K562 (cell line): Measurements from ENCODE around the gene DZIP3. TPM values are rescaled to one million over a fixed set of nuclear protein-coding genes. Genes with fewer than 3 reads are reported as not detected.

Experiments used
- ATAC-seq: fragments of 200-7000 bp; cut with Tn5 transposase; 3 replicates; pipeline ENCODE4 v1.9.1; 2020; ENCODE audit warnings: moderate library complexity
- BruUV-seq: library from RNA; stranded (reverse); fragments of 400-500 nt; replicated peaks from 2 replicates; lab custom pipeline; 2021; lab: Mats Ljungman, UMichigan
- CTCF ChIA-PET: fragments of 300-600 bp; formaldehyde crosslinking; extraction: SDS; loops from one replicate; lab custom pipeline; 2021; ENCODE audit warnings: low intra/inter-chr PET ratio; lab: Yijun Ruan, JAX
- POLR2A ChIA-PET: fragments of 300-600, 350-650 bp; sonication (Branson Sonifier 250); formaldehyde crosslinking; extraction: SDS; loops from one replicate; lab custom pipeline; 2021; ENCODE audit warnings: antibody characterized with exemption, inconsistent platforms; lab: Yijun Ruan, JAX
- DNase-seq, 4 experiments: peaks; one replicate each; pipeline versions ENCODE4 v3.0.0 to v3.0.0-alpha.2; 2011 to 2018; ENCODE audit warnings: low spot score in 3 of 4, mixed read lengths in 3 of 4; ENCODE audit errors: extremely low read depth in 1 of 4
- FAIRE-seq: peaks from 2 replicates; lab custom pipeline; 2011; peaks lifted over from hg19 to GRCh38; lab: Jason Lieb, UNC
- H2AFZ ChIP-seq: 2 replicates; pipeline ENCODE4 v1.6.0; 2011; ENCODE audit warnings: low read depth, low read length, control low read depth, inconsistent platforms
- H3K27ac ChIP-seq: fragments of 200-600 bp; 3 replicates; pipeline ENCODE4 v1.8.0; 2011; ENCODE audit warnings: low read depth, mild to moderate bottlenecking, control low read depth, inconsistent platforms, low read length, moderate library complexity, mixed read lengths; ENCODE audit errors: extremely low read depth
- H3K27me3 ChIP-seq, 2 experiments: fragments of 300-600 bp in 1 of 2; 2 replicates in 1 of 2; 3 replicates in 1 of 2; pipeline versions ENCODE4 v1.6.0 to v1.8.0; 2011; ENCODE audit warnings: inconsistent platforms in 2 of 2, low read length in 2 of 2, mild to moderate bottlenecking in 1 of 2, mixed read lengths in 1 of 2, moderate library complexity in 1 of 2; ENCODE audit not compliant: control insufficient read depth in 2 of 2, insufficient read depth in 2 of 2
- H3K36me3 ChIP-seq: fragments of 300-600 bp; 3 replicates; pipeline ENCODE4 v1.8.0; 2011; ENCODE audit warnings: mild to moderate bottlenecking, low read length, inconsistent platforms; ENCODE audit not compliant: control insufficient read depth, insufficient read depth
- H3K4me1 ChIP-seq, 2 experiments: fragments of 200-600 bp in 1 of 2; replicated peaks in 1 of 2; 2 replicates in 1 of 2; 3 replicates in 1 of 2; pipeline versions ENCODE4 v1.5.1 to v1.8.0; 2011; ENCODE audit warnings: inconsistent platforms in 2 of 2, low read length in 2 of 2, mild to moderate bottlenecking in 1 of 2, mixed read lengths in 1 of 2, moderate library complexity in 1 of 2; ENCODE audit not compliant: control insufficient read depth in 2 of 2, insufficient read depth in 2 of 2
- H3K4me2 ChIP-seq: 2 replicates; pipeline ENCODE4 v1.6.1; 2011; ENCODE audit warnings: low read length, control low read depth, inconsistent platforms, mixed read lengths; ENCODE audit not compliant: insufficient read depth
- H3K4me3 ChIP-seq: fragments of 200-600 bp; sonication (generic), shearing (Covaris generic); 2 replicates; pipeline ENCODE4 v1.5.1; 2016; ENCODE audit warnings: control low read depth, inconsistent platforms
- H3K79me2 ChIP-seq: fragments of 200-600 bp; 3 replicates; pipeline ENCODE4 v1.8.0; 2011; ENCODE audit warnings: low read length, inconsistent platforms; ENCODE audit not compliant: control insufficient read depth, insufficient read depth
- H3K9ac ChIP-seq, 2 experiments: 2 replicates each; pipeline versions ENCODE4 v1.6.0 to v1.6.1; 2011; ENCODE audit warnings: low read depth in 2 of 2, low read length in 2 of 2, control low read depth in 1 of 2, inconsistent platforms in 1 of 2, mild to moderate bottlenecking in 1 of 2, mixed read lengths in 1 of 2; ENCODE audit not compliant: insufficient read depth in 1 of 2
- H3K9me1 ChIP-seq: one replicate; pipeline ENCODE4 v1.6.0; 2011; ENCODE audit warnings: inconsistent platforms, mild to moderate bottlenecking, low read length, moderate library complexity; ENCODE audit not compliant: control insufficient read depth, insufficient read depth
- H3K9me3 ChIP-seq: replicated peaks from 2 replicates; pipeline ENCODE4 v1.5.1; 2011; ENCODE audit warnings: low read depth, low read length, inconsistent platforms; ENCODE audit not compliant: control insufficient read depth, insufficient read depth
- H4K20me1 ChIP-seq: replicated peaks from 2 replicates; pipeline ENCODE4 v1.6.1; 2011; ENCODE audit warnings: low read length, inconsistent platforms, mixed read lengths; ENCODE audit not compliant: control insufficient read depth, insufficient read depth
- AFF1 ChIP-seq, 2 experiments: fragments of 450-650 bp; IDR thresholded peaks; 2 replicates each; pipeline ENCODE4 v1.6.1; 2018; ENCODE audit warnings: mild to moderate bottlenecking in 2 of 2, low read depth in 1 of 2; ENCODE audit not compliant: partially characterized antibody in 2 of 2
- CEBPB ChIP-seq: fragments of 450-650 bp; IDR thresholded peaks from 2 replicates; pipeline ENCODE4 v1.6.1; 2016; ENCODE audit warnings: missing genetic modification characterization, missing compliant biosample characterization
- E4F1 ChIP-seq: fragments of 250-450 bp; sonication (Bioruptor Pico); IDR thresholded peaks from 2 replicates; pipeline ENCODE4 v1.5.0; 2021; ENCODE audit warnings: mild to moderate bottlenecking, borderline replicate concordance
- NFIC ChIP-seq: fragments of 450-650 bp; IDR thresholded peaks from 2 replicates; pipeline ENCODE4 v1.6.1; 2017; ENCODE audit warnings: mild to moderate bottlenecking, inconsistent platforms
- NR3C1 ChIP-seq: sonication (generic); formaldehyde crosslinking; IDR thresholded peaks from 2 replicates; pipeline ENCODE4 v1.8.1; 2022; ENCODE audit warnings: missing genetic modification reagents
- SIX5 ChIP-seq, 2 experiments: IDR thresholded peaks; 2 replicates each; pipeline ENCODE4 v1.6.1; 2011; ENCODE audit warnings: low read length in 2 of 2, borderline replicate concordance in 1 of 2, low read depth in 1 of 2, mild to moderate bottlenecking in 1 of 2, moderate library complexity in 1 of 2; ENCODE audit not compliant: insufficient read depth in 1 of 2
- ZNF395 ChIP-seq: fragments of 200-800 bp; sonication (Bioruptor generic); IDR thresholded peaks from 2 replicates; pipeline ENCODE4 v1.6.1; 2017; ENCODE audit warnings: missing genetic modification characterization, missing compliant biosample characterization
- WGBS: fragments of 100-300 bp; shearing (Covaris generic); methylation state at CpG from one replicate; pipeline ENCODE4 v1.1.6; 2016; ENCODE audit warnings: low coverage, mixed read lengths; ENCODE audit not compliant: insufficient coverage; ENCODE audit errors: missing lambda C conversion rate; 5-methylcytosine and 5-hydroxymethylcytosine counted together
- in situ Hi-C: fragments of 300-500 bp; cut with MboI; formaldehyde crosslinking; loops from 4 replicates; pipeline ENCODE4 v1.15.0; 2018; ENCODE audit warnings: inconsistent platforms, mixed read lengths
- intact Hi-C: fragments of 100-400 bp; cut with micrococcal nuclease; formaldehyde crosslinking; loops from 2 replicates; pipeline ENCODE4 v1.14.2; 2022
- polyA plus RNA-seq, 8 experiments: library from polyadenylated mRNA; depleted of rRNA in 4 of 8; stranded (reverse) in 5 of 8; unstranded in 3 of 8; fragments of >200 nt; fragmentation: Nextera tagmentation in 2 of 8; fragmentation: Illumina TruSeq in 1 of 8; extraction: Ambion mirVana in 2 of 8; extraction: Trizol in 1 of 8; gene quantifications; 2 replicates each; pipeline versions ENCODE4 v1.2.1 to v1.2.3, GENCODE V29; 2011 to 2014; ENCODE audit warnings: inconsistent platforms in 1 of 8, missing spikeins in 1 of 8
- total RNA-seq, 7 experiments: library from RNA; depleted of rRNA in 6 of 7; stranded (reverse); fragments of >200 nt in 6 of 7; fragmentation: Illumina TruSeq in 2 of 7; extraction: Trizol in 2 of 7; gene quantifications; 2 replicates each; pipeline versions ENCODE4 v1.2.1 to v1.2.3, GENCODE V29; 2011 to 2021; ENCODE audit warnings: low replicate concordance in 1 of 7

The DZIP3 gene
- total and polyA plus RNA-seq, 9 of the 15 experiments (the other 6 are each of a cell fraction or from before 2014, with no cell fraction given): 3.5 to 9.7 (median 5.7) TPM

GRCh38 chr3:108603691-108604090 is 14.2 kb downstream of the DZIP3 start (continued):
- no peak for TF ChIP-seq AFF1 (IDR thresholded peaks at IDR 0.05; ENCODE audit: low read depth in 1 of 2, partially characterized antibody in 2 of 2)
- TF ChIP-seq, all 486 proteins: peak for 0

- Histone ChIP-seq H2AFZ (no peak overlapping the region), H4K20me1 (no peaks in the 10 kb centered on the region), H3K9me3 (peaks cover 8% of the 10 kb centered on the region), H3K4me3 (no peak overlapping the region), H3K27ac (no peak overlapping the region), H3K9me1 (no peaks in the 10 kb centered on the region), H3K9ac (no peak overlapping the region), H3K36me3 (no peaks in the 10 kb centered on the region), H3K79me2 (no peaks in the 10 kb centered on the region), H3K27me3 (no peaks in the 10 kb centered on the region), H3K4me1 (no peaks in the 10 kb centered on the region; a peak in 1 of 5 replicates), H3K4me2 (no peak overlapping the region)
- CTCF ChIA-PET: no interaction called here
- WGBS: 50% methylated on average over 2 of the region's 2 CpGs
- POLR2A ChIA-PET: no interaction called here
- in situ Hi-C loops: no loop called here
- ATAC-seq (no peak), FAIRE-seq (no peak), DNase-seq (no peak)
- BruUV-seq: no TSS peak
- TF ChIP-seq E4F1 (CRISPR knock-in tag): no peak
- no peak for TF ChIP-seq SIX5 (IDR thresholded peaks at IDR 0.05; ENCODE audit: borderline replicate concordance in 1 of 2, insufficient read depth in 1 of 2, low read depth in 1 of 2, low read length in 2 of 2)
- no peak for TF ChIP-seq ZNF395 (CRISPR knock-in tag)
- TF ChIP-seq CEBPB (tag): no peak
- no peak for TF ChIP-seq NR3C1
- no peak for TF ChIP-seq NFIC
- intact Hi-C loops: loop anchor here (5.0 kb wide), 1 partner anchor 118 kb away; no protein-coding TSS in a partner anchor
Observed at GRCh38 chr3:108605028-108605427, 15.5 kb downstream of the DZIP3 start.
